IPS-15b (cell line): Measurements from ENCODE around the gene RAB11FIP2.

Experiments used
- H3K27me3 ChIP-seq: one replicate; pipeline ENCODE4 v1.6.1; 2013; ENCODE audit warnings: low read length; ENCODE audit not compliant: control insufficient read depth, insufficient read depth
- H3K36me3 ChIP-seq: one replicate; pipeline ENCODE4 v1.6.1; 2013; ENCODE audit warnings: low read length; ENCODE audit not compliant: control insufficient read depth, insufficient read depth
- H3K4me1 ChIP-seq: one replicate; pipeline ENCODE4 v1.6.1; 2013; ENCODE audit warnings: mild to moderate bottlenecking, low read length; ENCODE audit not compliant: control insufficient read depth, insufficient read depth
- H3K4me3 ChIP-seq: one replicate; pipeline ENCODE4 v1.5.1; 2013; ENCODE audit warnings: low read depth, low read length
- H3K9ac ChIP-seq: one replicate; pipeline ENCODE4 v1.6.1; 2013; ENCODE audit warnings: low read depth, mild to moderate bottlenecking, low read length
- H3K9me3 ChIP-seq: one replicate; pipeline ENCODE4 v1.6.1; 2013; ENCODE audit warnings: mild to moderate bottlenecking, low read length; ENCODE audit not compliant: control insufficient read depth, insufficient read depth

RAB11FIP2 gene

DNA sequence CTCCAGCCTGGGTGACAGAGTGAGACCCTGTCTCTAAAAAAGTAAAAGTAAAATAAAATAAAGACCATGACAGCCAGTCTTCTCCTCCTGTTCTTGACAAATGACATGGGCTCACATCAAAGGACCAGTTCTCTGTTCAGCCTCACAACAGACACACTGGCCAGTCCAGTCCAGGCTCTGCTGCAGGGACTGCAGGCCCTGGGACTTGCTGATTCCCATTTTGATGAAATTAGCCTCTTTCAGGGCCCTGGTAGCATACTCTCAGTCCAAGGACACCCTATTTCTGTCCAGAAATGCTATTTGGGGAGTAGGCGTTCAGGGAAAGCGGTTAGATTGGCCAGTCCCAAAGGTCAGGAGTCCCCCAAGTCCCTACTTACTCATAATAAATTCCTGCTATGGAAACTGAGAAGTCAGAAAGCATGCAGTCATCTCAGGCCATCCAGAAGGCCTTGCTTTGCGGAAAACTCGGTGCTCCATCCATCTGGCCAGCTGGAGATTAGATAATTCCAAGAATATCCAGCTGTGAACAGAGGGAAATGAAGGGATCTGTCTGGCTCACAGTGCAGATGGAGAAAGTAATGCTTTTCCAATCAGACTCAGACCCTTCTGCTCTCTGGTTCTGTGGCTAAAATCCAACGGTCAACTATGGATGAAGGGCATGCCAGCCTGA, 74.4 kb downstream of the RAB11FIP2 start:
- Histone ChIP-seq H3K9ac (no peak overlapping the region), H3K4me1 (peaks cover 5% of the 10 kb centered on the region), H3K9me3 (no peaks in the 10 kb centered on the region), H3K36me3 (no peaks in the 10 kb centered on the region), H3K4me3 (no peak overlapping the region), H3K27me3 (no peaks in the 10 kb centered on the region)

DNA sequence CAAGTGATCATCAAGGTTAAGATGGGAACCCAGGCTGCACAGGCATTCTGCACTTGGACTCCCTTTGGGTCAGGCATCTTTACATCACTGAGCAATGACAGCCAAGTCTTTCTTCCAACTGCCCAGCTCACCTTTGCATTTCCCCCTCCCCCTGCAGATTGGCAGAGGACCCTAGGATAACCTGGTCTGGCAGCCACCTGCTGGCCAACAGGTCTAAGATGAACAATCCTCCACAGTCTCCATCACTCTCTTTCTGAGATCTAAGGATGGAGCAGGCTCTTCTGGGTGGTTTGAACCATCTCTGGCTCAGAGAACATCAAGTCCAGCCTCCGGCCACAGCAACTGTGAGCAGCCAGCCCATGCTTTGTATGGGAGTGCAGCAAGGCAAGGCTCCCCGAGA, 75.8 kb downstream of the RAB11FIP2 start:
- no peaks in the 10 kb centered on the region for H3K27me3 ChIP-seq
- no peak overlapping the region for H3K9ac ChIP-seq
- no peak overlapping the region for H3K4me3 ChIP-seq
- no peaks in the 10 kb centered on the region for H3K36me3 ChIP-seq
- peaks cover 11% of the 10 kb centered on the region for H3K4me1 ChIP-seq
- no peaks in the 10 kb centered on the region for H3K9me3 ChIP-seq

GRCh38 chr10:117969592-117969991, 77.1 kb downstream of the RAB11FIP2 start:
- H3K36me3 ChIP-seq, result no peaks in the 10 kb centered on the region

GRCh38 chr10:117968354-117969182, 78.2 kb downstream of the RAB11FIP2 start:
- Histone ChIP-seq H3K9me3 (no peaks in the 10 kb centered on the region), H3K9ac (no peak overlapping the region), H3K4me3 (no peak overlapping the region), H3K27me3 (no peaks in the 10 kb centered on the region), H3K36me3 (no peaks in the 10 kb centered on the region), H3K4me1 (peaks cover 7% of the 10 kb centered on the region)

More at GRCh38 chr10:117969592-117969991, 77.1 kb downstream of the RAB11FIP2 start:
- Histone ChIP-seq H3K27me3 (no peaks in the 10 kb centered on the region), H3K4me3 (no peak overlapping the region), H3K4me1 (peaks cover 11% of the 10 kb centered on the region), H3K9me3 (no peaks in the 10 kb centered on the region), H3K9ac (no peak overlapping the region)

DNA sequence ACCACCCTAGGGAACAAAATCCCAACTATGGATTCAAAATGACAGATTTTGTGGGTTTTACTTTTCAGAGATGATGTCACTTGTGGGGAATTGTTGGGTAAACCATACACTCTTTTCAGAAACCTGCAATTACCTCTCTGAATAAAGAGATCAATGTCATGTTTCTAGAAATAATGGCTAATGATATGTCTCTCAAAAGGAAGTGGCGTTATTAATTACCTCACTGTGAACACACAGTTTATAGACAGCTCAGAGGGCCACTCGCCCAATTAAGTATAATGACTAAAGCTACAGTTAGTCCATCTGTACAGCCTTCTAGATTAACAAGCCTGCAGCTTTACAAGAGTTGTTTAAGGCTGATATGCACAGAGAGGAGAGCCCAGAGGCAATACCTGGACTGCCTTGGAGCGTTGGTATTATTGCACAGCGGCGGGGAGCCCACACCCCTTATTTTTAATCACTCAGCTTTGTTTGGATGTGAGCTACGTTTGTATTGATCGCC, 79.5 kb downstream of the RAB11FIP2 start:
- Histone ChIP-seq H3K27me3 (no peaks in the 10 kb centered on the region), H3K9ac (no peak overlapping the region), H3K4me1 (peaks cover 7% of the 10 kb centered on the region), H3K4me3 (no peak overlapping the region), H3K9me3 (no peaks in the 10 kb centered on the region), H3K36me3 (no peaks in the 10 kb centered on the region)

DNA sequence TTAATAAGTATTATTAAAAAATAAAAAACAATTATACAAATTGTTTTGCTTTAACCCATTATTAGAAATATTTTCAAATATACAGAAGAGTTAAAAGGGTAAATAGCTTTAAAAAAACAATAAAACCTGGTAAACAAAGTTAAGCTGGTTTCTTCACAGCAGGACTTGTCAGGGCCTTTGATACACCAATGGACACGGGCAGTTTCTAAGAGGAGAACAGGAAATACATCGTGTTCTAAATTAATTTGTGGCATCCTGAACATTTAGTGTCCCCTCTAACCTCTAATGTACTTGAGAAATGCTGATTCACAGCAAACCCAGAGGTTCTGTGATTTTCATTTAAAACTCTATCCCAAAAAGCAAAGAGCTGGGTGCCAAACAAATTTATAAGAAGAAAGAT, 80.8 kb downstream of the RAB11FIP2 start:
- Histone ChIP-seq H3K9me3 (no peaks in the 10 kb centered on the region), H3K36me3 (no peaks in the 10 kb centered on the region), H3K4me1 (peaks cover 7% of the 10 kb centered on the region), H3K9ac (no peak overlapping the region), H3K27me3 (no peaks in the 10 kb centered on the region), H3K4me3 (no peak overlapping the region)

DNA sequence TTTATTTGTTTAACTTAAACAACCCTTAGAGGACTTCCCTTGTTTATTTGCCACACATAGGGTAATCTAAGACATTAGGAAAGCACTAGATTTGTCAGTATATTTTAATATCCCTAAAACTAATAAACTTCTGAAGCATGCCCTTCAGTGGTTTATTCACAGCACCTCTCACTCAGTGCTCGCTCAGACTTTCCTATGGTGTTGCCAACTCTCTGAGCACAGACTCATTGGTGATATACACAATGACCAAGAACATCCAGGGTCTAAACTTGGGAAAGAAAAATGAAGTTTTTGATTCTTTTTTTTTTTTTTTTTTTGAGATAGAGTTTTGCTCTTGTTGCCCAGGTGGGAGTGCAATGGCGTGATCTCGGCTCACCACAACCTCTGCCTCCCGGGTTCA, 82.2 kb downstream of the RAB11FIP2 start:
- no peak overlapping the region for H3K4me3 ChIP-seq
- peaks cover 7% of the 10 kb centered on the region for H3K4me1 ChIP-seq
- no peaks in the 10 kb centered on the region for H3K27me3 ChIP-seq
- H3K9ac ChIP-seq, result no peak overlapping the region
- H3K9me3 ChIP-seq, result no peaks in the 10 kb centered on the region
- no peaks in the 10 kb centered on the region for H3K36me3 ChIP-seq

DNA sequence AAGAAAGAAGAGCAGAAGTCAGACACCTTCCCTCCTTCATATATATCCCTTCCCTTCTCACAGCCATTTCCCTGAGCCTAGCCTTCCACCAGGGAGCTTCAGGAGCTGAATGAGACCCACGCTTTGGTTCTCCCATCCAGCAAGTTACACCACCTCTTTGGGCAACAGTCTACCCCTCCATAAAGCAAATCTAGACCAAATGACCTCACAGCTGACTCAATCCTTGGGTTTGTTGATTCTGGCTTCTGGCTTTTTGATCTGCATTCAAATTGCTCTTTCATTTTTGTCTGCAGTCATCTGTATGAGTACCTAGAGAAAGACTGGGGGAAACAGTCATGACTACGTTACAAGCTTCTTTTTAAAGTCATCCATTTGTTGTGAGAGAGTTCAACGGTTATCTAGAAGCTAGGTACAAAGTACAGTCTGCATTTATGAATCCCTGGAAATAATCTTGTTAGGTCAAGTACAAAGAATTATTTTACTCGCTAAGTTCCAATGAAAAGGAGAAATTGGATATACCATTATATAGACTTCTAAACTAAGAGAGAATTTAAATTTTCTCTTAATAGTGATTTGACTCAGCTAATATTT, 86.3 kb downstream of the RAB11FIP2 start:
- no peaks in the 10 kb centered on the region for H3K4me1 ChIP-seq
- H3K9me3 ChIP-seq, result no peaks in the 10 kb centered on the region
- no peak overlapping the region for H3K9ac ChIP-seq
- H3K4me3 ChIP-seq, result no peak overlapping the region
- no peaks in the 10 kb centered on the region for H3K36me3 ChIP-seq
- no peaks in the 10 kb centered on the region for H3K27me3 ChIP-seq

DNA sequence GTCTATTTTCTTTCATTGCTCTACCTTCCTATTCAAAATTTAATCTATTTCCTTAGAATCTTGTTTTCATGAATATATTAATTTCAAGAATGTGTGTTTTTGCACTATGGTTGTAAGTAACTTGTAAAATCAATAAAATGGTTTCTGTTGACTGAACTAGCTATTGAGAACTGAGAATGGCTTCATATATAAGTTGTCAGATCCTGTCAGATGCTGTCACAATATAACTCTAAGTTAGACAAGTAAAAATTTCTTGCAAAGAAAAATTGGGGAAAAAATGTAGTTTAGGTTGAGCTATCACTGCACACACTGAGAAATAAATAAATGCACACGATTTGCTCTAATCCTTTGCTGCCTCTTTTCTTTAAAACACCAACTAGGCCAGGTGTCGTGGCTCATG, 89.8 kb downstream of the RAB11FIP2 start:
- no peaks in the 10 kb centered on the region for H3K36me3 ChIP-seq
- no peaks in the 10 kb centered on the region for H3K27me3 ChIP-seq
- no peak overlapping the region for H3K9ac ChIP-seq
- no peak overlapping the region for H3K4me3 ChIP-seq
- no peaks in the 10 kb centered on the region for H3K9me3 ChIP-seq
- no peaks in the 10 kb centered on the region for H3K4me1 ChIP-seq

- H3K4me3 ChIP-seq, result no peak overlapping the region
- H3K27me3 ChIP-seq, result no peaks in the 10 kb centered on the region
- H3K36me3 ChIP-seq, result no peaks in the 10 kb centered on the region
- H3K9ac ChIP-seq, result no peak overlapping the region
- H3K4me1 ChIP-seq, result no peaks in the 10 kb centered on the region
- H3K9me3 ChIP-seq, result no peaks in the 10 kb centered on the region
Measured at GRCh38 chr10:117955176-117955575, 91.6 kb downstream of the RAB11FIP2 start.
